Common myeloid progenitor, CD34-positive (primary cell): ENCODE data around the gene MNX1.

ENCODE experiments used
- CTCF ChIA-PET: fragments of 350-600 bp; sonication (Branson Sonifier 250); formaldehyde crosslinking; loops from one replicate; lab custom pipeline; 2021; ENCODE audit warnings: antibody characterized with exemption; lab: Charles Lee
- POLR2A ChIA-PET: fragments of 350-600 bp; sonication (Branson Sonifier 250); formaldehyde crosslinking; loops from one replicate; lab custom pipeline; 2021; ENCODE audit warnings: antibody characterized with exemption; lab: Charles Lee
- DNase-seq, 3 donors: peaks; one replicate each; pipeline versions ENCODE4 v3.0.0 to v3.0.0-alpha.2; 2013
- H3K27ac ChIP-seq, 2 experiments: 1 replicate in 1 of 2; 2 replicates in 1 of 2; pipeline ENCODE4 v1.7.0; 2013; ENCODE audit warnings: inconsistent platforms in 2 of 2, low read length in 2 of 2, mild to moderate bottlenecking in 2 of 2, low read depth in 1 of 2, moderate library complexity in 1 of 2; ENCODE audit not compliant: severe bottlenecking in 2 of 2, insufficient read depth in 1 of 2, poor library complexity in 1 of 2
- H3K27me3 ChIP-seq, 5 experiments: replicated peaks in 2 of 5; 1 replicate in 3 of 5; 2 replicates in 2 of 5; pipeline versions ENCODE4 v1.6.1 to v1.7.0; 2013; ENCODE audit warnings: low read length in 4 of 5, mild to moderate bottlenecking in 2 of 5, moderate library complexity in 2 of 5, inconsistent platforms in 1 of 5; ENCODE audit not compliant: insufficient read depth in 5 of 5, control insufficient read depth in 4 of 5
- H3K36me3 ChIP-seq, 4 experiments: 1 replicate in 2 of 4; 2 replicates in 2 of 4; pipeline versions ENCODE4 v1.6.1 to v1.7.0; 2013; ENCODE audit warnings: low read length in 3 of 4, control low read depth in 1 of 4, mild to moderate bottlenecking in 1 of 4; ENCODE audit not compliant: control insufficient read depth in 4 of 4, insufficient read depth in 4 of 4
- H3K4me1 ChIP-seq, 4 experiments: 1 replicate in 3 of 4; 2 replicates in 1 of 4; pipeline versions ENCODE4 v1.6.1 to v1.7.1; 2013; ENCODE audit warnings: low read length in 3 of 4, mild to moderate bottlenecking in 3 of 4, control low read depth in 1 of 4, inconsistent platforms in 1 of 4, moderate library complexity in 1 of 4; ENCODE audit not compliant: control insufficient read depth in 4 of 4, insufficient read depth in 4 of 4; ENCODE audit errors: control extremely low read depth in 1 of 4
- H3K4me3 ChIP-seq, 7 experiments: 1 replicate in 4 of 7; 2 replicates in 3 of 7; pipeline versions ENCODE4 v1.5.1 to v1.7.0; 2013; ENCODE audit warnings: mild to moderate bottlenecking in 7 of 7, low read length in 6 of 7, moderate library complexity in 6 of 7, inconsistent platforms in 2 of 7, low read depth in 2 of 7, control low read depth in 1 of 7; ENCODE audit not compliant: insufficient read depth in 4 of 7, control insufficient read depth in 1 of 7; ENCODE audit errors: extremely low read depth in 1 of 7
- H3K9me3 ChIP-seq, 5 experiments: 1 replicate in 4 of 5; 2 replicates in 1 of 5; pipeline versions ENCODE4 v1.6.1 to v1.7.1; 2013; ENCODE audit warnings: low read length in 4 of 5, mild to moderate bottlenecking in 2 of 5, inconsistent platforms in 1 of 5, low read depth in 1 of 5, moderate library complexity in 1 of 5; ENCODE audit not compliant: control insufficient read depth in 4 of 5, insufficient read depth in 2 of 5; ENCODE audit errors: control extremely low read depth in 1 of 5
- WGBS: methylation state at CpG from one replicate; pipeline ENCODE4 v1.1.5; 2013; ENCODE audit not compliant: insufficient coverage; 5-methylcytosine and 5-hydroxymethylcytosine counted together

Gene MNX1

DNA sequence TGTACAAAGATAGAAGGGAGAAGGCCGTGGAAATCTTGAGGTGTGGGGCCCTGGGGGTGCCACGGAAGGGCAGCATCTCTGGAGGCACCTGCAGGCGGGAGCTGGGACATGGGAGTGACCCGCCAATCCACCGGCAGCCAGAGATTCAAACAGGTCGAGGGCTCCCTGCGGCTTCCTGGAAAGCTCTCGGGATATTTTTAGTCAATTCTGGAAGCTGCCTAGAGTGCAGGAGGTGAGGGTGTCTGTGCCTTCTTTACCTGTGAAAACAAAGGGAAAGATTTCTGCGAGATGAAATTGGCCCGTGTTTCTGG lies 16.6 kb downstream of the MNX1 start:
- CTCF ChIA-PET: interaction anchor here (0.8 kb wide), 1 partner anchor 24 kb away, joined by 3 read pairs; no protein-coding TSS in a partner anchor
- WGBS: 80% methylated on average over 9 of the region's 10 CpGs

DNA sequence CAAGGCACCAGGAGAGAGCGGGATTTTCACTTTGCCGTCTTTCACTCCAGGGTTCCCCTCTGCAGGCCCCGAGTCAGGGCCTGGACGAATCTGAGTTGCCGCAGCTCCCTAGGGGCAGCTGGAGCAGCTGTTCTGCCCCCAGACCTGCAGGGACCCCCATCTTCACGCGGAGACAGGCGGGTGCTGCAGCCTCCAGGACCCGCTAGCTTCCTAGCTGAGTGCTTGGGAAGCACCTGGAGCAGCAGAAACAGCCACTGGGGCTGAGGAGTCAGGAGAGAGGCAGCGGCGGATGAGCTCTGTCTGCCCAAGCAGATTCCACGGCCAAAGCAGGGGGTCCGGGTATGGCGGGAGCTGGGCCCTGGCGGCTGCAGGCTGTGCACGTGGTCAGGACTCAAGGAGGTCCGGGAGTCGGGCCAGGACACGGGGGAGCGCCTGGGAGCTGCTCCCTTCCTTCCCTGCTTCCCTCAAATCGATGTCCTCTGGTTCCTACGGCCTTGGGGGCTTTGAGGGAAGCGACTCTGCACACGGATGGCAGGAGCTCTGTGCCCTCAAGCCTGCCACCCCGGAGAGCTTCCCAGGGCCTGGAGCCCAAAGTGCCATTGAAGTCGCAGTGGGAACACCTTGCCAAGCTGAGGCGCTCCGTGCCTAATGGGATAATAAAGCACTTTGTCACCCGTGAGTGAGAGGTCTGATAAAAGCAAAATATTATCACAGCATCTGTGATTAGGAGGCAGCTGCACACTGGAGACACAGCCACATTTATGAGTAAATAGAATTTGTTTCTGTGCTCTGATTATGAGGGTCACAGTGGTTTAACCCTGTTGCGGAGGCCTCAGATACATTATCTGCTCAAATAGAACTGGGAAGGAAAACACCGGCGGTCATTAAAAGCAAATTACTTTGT lies 17.2 kb downstream of the MNX1 start:
- Histone ChIP-seq H3K4me1 (no peaks in the 10 kb centered on the region), H3K27ac (no peak overlapping the region), H3K36me3 (no peaks in the 10 kb centered on the region), H3K27me3 (peaks cover 3 to 76% (median 27%) of the 10 kb centered on the region in 5 experiments), H3K9me3 (peaks cover 0 to 9% (median 0%) of the 10 kb centered on the region in 5 experiments), H3K4me3 (no peak overlapping the region)
- ChIA-PET CTCF (interaction anchor here (0.8 to 1.4 kb wide), 2 partner anchors 13 to 24 kb away, joined by 3 read pairs; no protein-coding TSS in a partner anchor), POLR2A (no interaction called here)
- 65% methylated on average over 25 of the region's 32 CpGs for WGBS
- DNase-seq: no peak

More for the DNA sequence above, 16.6 kb downstream of the MNX1 start:
- Histone ChIP-seq H3K27me3 (peaks cover 7 to 82% (median 33%) of the 10 kb centered on the region in 5 experiments), H3K4me1 (peaks cover 0 to under 1% (median 0%) of the 10 kb centered on the region in 4 experiments), H3K27ac (no peak overlapping the region), H3K9me3 (peaks cover 0 to 9% (median 0%) of the 10 kb centered on the region in 5 experiments), H3K36me3 (no peaks in the 10 kb centered on the region), H3K4me3 (no peak overlapping the region)
- no peak for DNase-seq
- POLR2A ChIA-PET: no interaction called here

DNA sequence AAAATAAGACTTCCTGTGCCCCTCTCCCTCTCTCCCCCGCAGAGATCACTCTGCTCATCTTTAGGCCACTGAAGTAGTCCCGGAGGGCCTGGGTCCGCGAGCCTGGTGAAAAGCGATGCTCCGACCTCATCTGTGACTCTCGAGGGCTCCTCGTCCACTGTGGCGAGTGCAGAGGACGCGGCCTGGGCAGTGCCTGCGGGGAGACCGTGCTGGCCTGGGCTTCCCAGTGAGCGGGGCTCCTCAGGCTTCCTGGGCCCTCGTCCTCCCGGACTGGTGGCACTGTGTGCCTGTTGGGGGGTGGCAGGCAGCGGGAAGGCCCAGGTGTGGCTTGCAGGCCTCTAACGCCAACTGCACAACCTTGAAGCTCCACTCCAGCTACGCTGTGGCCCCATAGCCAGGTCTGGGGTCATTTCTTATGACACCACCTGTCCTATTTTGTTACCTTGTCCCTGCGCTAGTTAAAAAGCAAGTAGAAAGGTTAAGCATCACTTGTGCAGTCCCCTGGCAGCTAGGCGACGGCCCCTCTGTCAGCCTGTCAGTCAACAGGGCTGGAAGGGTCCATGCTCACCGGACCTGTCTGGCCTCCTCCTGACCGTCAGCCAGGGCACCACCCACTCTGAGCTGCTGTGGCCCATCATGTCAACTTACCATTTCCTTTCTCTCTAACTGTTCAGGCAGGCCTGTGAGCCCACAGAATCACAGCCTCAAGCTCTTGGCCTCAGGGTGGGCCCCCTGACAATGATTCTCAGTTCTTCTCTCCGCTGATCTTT lies 20.5 kb downstream of the MNX1 start:
- 96% methylated on average over 21 of the region's 25 CpGs for WGBS
- no peaks in the 10 kb centered on the region for H3K9me3 ChIP-seq
- H3K4me1 ChIP-seq: no peaks in the 10 kb centered on the region
- no peak overlapping the region for H3K4me3 ChIP-seq
- POLR2A ChIA-PET: no interaction called here
- CTCF ChIA-PET: interaction anchor here (1.4 to 1.7 kb wide), 2 partner anchors 9 to 18 kb away, joined by 5 read pairs; no protein-coding TSS in a partner anchor
- H3K36me3 ChIP-seq: no peaks in the 10 kb centered on the region
- no peak overlapping the region for H3K27ac ChIP-seq
- no peak for DNase-seq
- H3K27me3 ChIP-seq: peaks cover 0 to 43% (median 13%) of the 10 kb centered on the region in 5 experiments

DNA sequence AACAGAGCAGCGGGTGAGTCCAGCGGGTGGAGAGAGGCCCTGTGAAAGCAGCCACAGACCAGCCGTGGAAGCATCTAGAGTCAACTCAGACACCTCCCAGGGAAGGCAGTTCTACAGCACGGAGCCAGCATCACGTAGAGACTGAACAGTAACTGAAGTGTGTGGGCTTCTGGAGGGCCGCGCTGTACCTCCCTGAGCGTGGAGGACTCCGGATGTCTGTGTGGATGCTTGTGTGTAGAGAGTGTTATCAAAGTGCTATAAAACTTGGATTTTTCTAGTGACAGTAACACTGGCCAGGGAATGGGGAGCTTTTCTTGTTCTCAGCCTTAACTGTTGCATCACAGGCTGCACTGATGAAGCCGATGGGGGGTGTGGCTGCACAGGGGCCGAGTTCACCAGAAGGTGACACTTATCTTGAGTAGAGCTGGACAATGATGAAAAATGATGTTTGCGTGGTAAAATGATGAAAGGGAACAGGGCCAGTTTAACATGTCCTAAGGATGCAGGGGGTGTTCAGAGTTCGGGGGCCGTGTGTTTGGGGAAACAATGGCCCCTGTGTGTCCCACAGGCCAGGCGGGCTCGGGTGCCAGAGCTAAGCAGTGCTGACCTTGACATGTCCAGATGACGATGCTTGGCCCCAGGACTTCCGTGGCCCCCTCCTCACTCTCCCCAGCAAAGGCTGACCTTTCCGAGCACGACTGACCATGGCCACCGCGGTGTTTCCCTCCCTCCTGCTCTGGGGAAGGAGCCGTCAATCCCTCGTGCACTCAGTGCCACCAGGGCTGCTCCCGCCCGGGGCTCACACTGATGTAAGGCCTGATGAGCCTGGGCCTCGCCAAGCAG lies 21.9 kb downstream of the MNX1 start:
- Histone ChIP-seq H3K4me1 (no peaks in the 10 kb centered on the region), H3K4me3 (no peak overlapping the region), H3K9me3 (no peaks in the 10 kb centered on the region), H3K27ac (no peak overlapping the region), H3K27me3 (peaks cover 0 to 31% (median 15%) of the 10 kb centered on the region in 5 experiments), H3K36me3 (no peaks in the 10 kb centered on the region)
- 92% methylated on average over 27 of the region's 27 CpGs for WGBS
- CTCF ChIA-PET: interaction anchor here (1.3 kb wide), 1 partner anchor 19 kb away, joined by 3 read pairs; no protein-coding TSS in a partner anchor
- POLR2A ChIA-PET: no interaction called here
- no peak for DNase-seq

DNA sequence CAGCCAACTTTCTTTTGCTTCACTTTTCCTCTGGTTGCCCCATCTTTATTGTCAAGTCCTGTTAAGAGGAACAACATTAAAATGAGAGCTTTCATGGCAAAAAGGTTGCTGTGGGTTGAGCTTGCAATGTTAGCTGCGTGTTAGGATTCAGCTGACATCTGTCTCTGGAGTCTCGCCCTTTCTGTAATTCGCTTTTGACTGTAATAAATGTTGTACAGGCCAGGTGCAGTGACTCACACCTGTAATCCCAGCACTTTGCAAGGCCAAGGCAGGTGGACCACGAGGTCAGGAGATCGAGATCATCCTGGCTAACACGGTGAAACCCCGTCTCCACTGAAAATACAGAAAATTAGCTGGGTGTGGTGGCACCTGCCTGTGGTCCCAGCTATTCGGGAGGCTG lies 24.1 kb downstream of the MNX1 start:
- ChIA-PET POLR2A (no interaction called here), CTCF (interaction anchor here (1.0 to 2.4 kb wide), 2 partner anchors 8 to 17 kb away, joined by 3 to 6 read pairs; no protein-coding TSS in a partner anchor)
- no peaks in the 10 kb centered on the region for H3K9me3 ChIP-seq
- no peaks in the 10 kb centered on the region for H3K4me1 ChIP-seq
- H3K4me3 ChIP-seq: no peak overlapping the region
- no peak overlapping the region for H3K27ac ChIP-seq
- H3K27me3 ChIP-seq: peaks cover 0 to 14% (median 5%) of the 10 kb centered on the region in 5 experiments
- WGBS: 97% methylated on average over 7 of the region's 8 CpGs
- H3K36me3 ChIP-seq: peaks cover 0 to under 1% (median 0%) of the 10 kb centered on the region in 4 experiments
- no peak for DNase-seq

DNA sequence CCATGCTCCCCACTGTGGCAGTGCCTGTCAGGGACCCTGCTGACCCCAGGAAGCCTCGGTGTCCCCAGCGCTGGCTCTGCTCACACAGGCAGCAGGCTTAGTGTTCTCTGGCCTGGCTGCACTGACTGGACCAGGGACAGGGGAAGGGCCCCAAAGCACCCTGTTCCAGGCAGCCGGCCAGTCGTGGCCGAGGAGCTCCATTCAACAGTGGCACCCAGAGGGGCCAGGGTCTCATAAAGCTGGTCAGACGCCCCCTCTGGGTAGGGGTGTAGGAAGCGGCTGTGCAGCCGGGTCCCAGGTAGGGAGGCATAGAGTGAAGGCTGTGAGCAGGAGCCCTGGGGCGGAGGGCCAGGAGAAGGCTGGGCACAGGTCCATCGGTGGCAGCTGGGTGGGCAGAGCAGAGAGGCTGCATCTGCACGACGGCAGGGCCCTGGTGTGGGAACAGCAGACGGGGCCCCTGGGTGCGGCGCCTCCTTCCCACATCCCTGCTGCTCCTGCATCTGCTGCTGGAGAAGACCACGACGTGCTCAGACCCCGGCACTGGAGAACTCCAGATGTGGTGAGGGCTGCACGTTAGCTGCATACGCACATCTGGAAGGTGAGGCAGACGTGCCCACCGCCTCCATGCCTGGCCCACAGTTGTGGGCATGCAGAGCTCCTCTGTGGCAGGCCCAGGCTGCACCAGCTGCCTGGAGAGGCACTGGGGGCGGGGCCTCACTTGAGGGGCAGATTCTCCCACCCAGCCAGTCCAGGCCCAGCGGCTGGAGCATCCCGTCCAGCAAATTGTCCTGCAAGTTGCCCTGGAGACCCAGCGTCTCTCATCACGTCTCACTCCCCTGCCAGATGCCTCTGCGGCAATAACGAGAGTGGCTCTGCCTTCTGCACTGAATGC lies 25.1 kb downstream of the MNX1 start:
- Histone ChIP-seq H3K36me3 (peaks cover 0 to 3% (median 0%) of the 10 kb centered on the region in 4 experiments), H3K27me3 (peaks cover 0 to 9% (median 3%) of the 10 kb centered on the region in 5 experiments), H3K4me1 (no peaks in the 10 kb centered on the region), H3K9me3 (no peaks in the 10 kb centered on the region), H3K4me3 (no peak overlapping the region), H3K27ac (no peak overlapping the region)
- ChIA-PET CTCF (interaction anchor here (2.4 kb wide), 1 partner anchor 16 kb away, joined by 6 read pairs; no protein-coding TSS in a partner anchor), POLR2A (no interaction called here)
- no peak for DNase-seq
- 96% methylated on average over 27 of the region's 29 CpGs for WGBS
